Measurements from ENCODE around the gene PXK.
"Not testable (repeated sequence)": the region's sequence is repeated elsewhere in the genome, so short reads cannot be mapped to it uniquely, and the experiment has no call there.

PXK gene

DNA sequence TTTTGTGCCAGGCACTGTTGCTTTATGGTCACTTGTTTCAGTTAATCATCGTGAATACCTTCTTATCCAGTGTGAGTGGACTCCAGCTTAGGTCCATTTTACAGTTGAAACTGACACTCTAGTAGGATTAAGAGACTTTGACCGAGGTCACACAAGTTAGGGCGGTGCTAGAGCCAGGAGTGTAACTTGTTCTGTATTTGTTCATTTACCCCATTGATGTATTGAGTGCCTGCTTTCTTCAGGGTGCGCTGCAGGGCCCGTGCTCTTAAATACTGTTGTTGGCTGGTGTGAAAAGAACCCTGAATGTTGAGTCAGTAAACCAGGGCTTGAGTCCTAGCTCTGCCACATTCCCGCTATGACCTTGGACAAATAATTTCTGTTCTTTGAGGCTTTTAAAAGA, 85.5 kb downstream of the PXK start:
- DNase-seq: no peak
- TF ChIP-seq POLR2A (IDR thresholded peaks at IDR 0.05; ENCODE audit: low read length) (no peak), GATA1 (IDR thresholded peaks at IDR 0.05; ENCODE audit: low read depth, low read length) (no peak)

DNA sequence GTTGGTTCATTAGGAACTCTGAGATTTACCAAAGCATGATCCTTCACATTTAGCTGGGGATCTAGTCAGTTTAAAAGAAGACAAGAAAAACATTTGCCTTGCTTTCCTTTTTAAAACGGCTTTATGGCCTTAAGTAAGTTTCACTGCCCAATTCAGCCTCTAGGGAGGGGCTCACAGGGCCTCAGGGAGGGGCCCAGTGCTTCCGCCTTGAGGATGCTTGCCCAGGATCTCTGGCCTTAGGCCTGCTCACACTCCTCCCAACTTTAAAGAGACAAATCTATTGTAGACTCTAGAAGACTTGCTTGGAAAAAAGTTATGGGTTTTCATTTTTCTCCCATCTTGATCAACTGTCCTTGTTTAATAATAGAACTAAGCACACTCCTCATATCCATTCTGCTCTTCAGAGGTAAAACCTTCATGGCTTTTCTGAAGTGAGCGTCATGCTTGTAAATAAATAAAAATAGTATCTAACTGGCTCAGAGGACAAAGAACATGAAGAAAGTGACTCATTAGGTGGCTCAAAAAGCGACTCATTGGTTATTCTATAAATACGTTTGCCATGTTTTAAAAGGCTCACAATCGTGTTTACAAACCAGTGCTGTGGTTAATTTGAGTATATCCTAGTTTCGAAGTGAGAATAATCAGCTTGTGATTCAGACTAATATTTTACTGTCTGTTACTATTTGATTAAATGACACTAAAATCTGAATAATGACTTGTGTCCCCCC, 87.3 kb downstream of the PXK start:
- DNase-seq: no peak
- TF ChIP-seq GATA1 (IDR thresholded peaks at IDR 0.05; ENCODE audit: low read depth, low read length) (no peak), POLR2A (IDR thresholded peaks at IDR 0.05; ENCODE audit: low read length) (no peak)

DNA sequence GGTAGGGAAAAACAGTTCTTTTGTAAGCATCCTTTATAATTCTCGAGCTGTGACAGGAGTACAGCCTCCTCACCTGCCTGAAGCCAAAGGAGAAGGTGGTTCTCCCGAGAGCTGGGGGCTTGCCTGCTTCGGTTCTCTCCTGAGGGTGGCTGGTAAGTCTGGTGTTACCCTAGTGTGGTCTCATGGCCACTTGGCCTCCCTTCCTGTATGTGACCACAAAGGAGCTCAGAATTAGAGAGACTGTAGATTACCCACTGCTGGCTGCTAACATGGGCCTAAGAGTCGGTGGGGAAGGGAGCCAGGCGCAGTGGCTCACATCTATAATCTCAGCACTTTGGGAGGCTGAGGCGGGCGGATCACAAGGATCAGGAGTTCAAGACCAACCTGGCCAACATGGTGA, 88.3 kb downstream of the PXK start:
- TF ChIP-seq POLR2A (IDR thresholded peaks at IDR 0.05; ENCODE audit: low read length) (no peak), GATA1 (IDR thresholded peaks at IDR 0.05; ENCODE audit: low read depth, low read length) (no peak)
- no peak for DNase-seq

DNA sequence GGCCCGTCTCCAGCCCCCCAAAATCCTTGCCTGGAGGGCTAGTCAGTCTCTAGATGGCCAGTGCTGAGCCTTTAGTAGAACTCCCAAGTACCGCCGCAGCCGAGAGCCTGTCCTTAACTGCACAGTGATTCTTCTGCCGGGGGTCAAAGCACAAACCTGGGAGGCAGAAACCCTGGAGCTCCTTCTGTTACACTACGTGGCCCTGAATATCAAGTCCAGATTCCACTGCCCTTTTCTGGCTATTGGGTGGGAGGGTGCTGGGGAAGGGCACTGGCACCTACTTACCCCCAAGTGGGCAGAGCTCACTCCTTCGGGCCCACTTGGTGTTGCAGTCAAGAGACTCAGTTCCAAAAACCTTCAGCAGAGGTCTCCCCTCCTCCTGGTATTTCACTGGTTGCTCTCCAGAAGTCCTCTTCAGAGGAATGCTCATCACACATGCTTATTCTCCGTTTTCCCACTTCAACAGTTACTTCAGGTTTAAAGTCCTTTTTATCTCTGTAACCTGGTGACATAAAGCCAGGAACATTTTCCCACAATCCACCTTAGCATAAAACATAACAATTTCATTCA, 90.1 kb downstream of the PXK start:
- peak in 1 of 2 experiments; percentile 8 for DNase-seq
- TF ChIP-seq POLR2A (IDR thresholded peaks at IDR 0.05; ENCODE audit: low read length) (no peak), GATA1 (IDR thresholded peaks at IDR 0.05; ENCODE audit: low read depth, low read length) (no peak)

DNA sequence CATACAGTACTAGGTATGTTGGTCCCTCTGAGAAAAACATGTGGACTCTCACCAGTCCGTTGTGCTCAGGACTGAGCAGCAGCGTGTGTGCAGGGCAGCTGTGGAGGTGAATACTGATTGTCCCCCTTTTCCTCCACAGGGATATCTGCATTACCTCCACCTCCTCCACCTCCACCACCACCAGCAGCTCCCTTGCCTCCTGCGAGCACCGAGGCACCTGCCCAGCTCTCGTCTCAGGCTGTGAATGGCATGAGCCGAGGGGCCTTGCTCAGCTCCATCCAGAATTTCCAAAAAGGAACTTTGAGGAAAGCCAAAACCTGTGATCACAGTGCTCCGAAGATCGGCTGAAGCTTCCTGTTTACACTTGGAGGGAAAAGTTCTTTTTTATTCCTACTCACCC, 91.9 kb downstream of the PXK start:
- TF ChIP-seq GATA1 (IDR thresholded peaks at IDR 0.05; ENCODE audit: low read depth, low read length) (no peak), POLR2A (IDR thresholded peaks at IDR 0.05; ENCODE audit: low read length) (no peak)
- DNase-seq: no peak

DNA sequence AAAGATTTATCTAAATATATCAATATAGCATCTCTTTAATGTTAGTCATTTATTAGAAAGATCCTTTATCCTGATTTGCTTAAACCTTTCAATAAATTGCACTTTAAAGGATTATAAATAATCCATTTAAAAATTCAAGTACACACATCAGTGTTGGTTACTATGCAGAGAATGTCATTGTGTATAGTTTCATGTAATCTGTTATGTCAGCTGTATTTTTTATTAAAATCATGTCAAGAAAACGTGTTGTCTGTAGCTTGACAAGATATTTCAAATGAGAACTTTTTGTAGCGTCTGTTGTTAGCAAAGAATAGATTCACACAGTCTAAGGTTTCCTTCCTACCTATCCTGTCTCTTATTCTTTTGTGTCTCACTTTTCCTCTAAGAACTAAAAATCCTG, 93.1 kb downstream of the PXK start:
- no peak for DNase-seq
- TF ChIP-seq GATA1 (IDR thresholded peaks at IDR 0.05; ENCODE audit: low read depth, low read length): no peak
- no peak for TF ChIP-seq POLR2A (IDR thresholded peaks at IDR 0.05; ENCODE audit: low read length)

DNA sequence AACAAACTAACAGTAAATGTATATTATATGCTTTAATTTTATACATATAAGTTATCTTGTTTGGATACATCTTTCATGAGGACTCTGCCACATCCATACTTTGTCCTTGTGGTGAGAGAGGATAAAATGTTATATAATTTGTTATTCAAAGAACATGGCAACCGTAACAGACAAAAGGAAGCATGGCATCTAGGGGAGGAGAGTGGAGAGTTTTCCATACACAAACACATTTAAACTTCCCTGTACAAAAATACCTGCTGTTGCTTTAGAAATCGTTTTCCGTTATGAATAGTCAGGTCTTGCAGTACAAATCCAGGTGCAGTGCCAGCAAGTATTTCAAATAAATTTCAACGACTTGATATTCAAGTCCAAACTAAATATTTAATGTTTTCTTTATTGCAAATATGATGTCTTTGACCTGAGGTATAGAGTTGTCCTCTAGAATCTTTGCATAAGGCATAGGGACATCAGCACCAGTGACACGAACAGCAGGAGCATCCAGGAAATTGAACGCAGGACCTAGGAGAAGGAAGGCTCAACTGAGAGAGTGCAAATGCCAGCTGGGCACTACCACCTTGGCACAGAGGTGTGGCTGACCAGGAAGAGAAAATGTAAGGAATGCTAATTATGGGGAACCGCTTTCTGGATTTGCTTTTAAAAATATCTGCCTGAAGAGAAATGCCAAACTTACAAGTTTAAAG, 95.1 kb downstream of the PXK start:
- TF ChIP-seq GATA1 (IDR thresholded peaks at IDR 0.05; ENCODE audit: low read depth, low read length): no peak
- TF ChIP-seq POLR2A (IDR thresholded peaks at IDR 0.05; ENCODE audit: low read length): no peak
- DNase-seq: no peak

DNA sequence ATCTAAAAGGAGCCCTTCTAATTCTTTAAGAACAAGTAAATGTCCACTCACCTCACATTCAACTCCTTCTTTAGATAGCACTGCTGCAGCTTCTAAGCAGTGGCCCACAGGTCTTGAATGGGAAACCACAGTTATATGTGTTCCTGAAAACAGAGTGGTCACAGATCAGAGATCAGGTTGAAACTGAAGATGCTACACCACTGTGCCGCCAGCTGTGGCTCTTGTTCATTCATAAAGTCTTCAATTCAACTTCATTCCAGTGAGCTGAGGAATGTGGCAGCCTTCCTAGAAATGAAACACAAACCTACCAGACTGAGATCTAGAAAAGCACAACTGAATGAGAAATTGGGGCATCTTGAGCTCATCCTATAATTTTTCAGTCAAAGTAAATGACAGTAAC, 97.0 kb downstream of the PXK start:
- DNase-seq: no peak
- TF ChIP-seq POLR2A (IDR thresholded peaks at IDR 0.05; ENCODE audit: low read length) (no peak), GATA1 (IDR thresholded peaks at IDR 0.05; ENCODE audit: low read depth, low read length) (no peak)

DNA sequence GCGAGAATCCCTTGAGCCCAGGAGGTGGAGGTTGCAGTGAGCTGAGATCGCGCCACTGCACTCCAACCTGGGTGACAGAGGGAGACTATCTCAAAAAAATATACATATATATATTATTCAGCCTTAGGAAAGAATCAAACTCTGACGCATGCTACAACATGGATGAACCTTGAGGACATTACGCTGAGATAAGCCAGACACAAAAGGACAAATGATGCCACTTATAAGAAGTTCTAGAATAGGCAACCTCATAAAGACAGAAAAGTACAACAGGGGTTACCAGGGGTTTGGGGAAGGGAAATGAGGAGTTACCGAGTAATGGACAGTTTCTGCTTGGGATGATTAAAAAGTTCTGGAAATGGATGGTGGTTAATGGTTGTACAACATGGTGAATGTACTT, 100.2 kb downstream of the PXK start:
- TF ChIP-seq POLR2A (IDR thresholded peaks at IDR 0.05; ENCODE audit: low read length) (no peak), GATA1 (IDR thresholded peaks at IDR 0.05; ENCODE audit: low read depth, low read length) (no peak)
- no peak for DNase-seq

DNA sequence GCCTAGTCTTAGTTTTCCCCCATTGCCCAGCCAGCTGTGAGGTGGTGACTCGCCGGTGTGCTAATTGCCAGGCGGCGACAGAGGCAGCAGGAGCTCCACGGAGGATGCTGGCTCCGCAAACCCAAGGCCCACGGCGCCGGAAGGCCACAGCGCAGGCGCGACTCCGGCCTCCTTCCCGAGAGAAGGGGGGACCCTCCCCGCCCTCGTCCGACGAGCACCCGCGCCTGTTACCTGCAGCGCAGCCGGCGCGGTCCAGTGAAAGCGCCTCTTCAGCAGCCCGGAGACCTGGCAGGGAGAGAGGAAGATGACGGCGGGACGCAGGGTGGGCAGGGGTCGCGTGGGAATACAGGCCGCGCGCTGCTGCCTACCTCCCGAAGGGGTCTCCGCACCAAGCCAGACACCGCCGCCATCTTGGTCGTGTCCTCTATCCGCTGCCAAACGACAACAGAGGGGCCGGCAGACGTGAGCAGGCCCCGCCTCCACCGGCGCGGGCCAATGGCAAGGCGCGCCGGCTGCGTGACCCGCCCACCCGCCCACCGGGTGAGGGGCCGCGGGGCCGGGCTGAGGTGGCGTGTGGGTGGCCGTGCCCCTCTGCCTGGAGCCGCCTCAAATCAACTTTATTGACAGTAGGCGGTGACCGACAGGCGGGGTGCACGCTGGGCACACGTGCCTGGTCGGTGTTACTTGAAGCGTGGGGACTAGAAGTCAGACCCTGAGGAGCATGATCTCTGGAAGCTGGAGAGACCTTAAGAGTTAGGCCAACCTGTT, 100.9 kb downstream of the PXK start, which contains the start of gene PDHB:
TSS of gene PDHB (minus strand) at position 433 of the 768 bp plus-strand sequence. CDS start at position 410, 23 bp downstream.
- TF ChIP-seq POLR2A (IDR thresholded peaks at IDR 0.05; ENCODE audit: low read length) (peak; percentile 87), GATA1 (IDR thresholded peaks at IDR 0.05; ENCODE audit: low read depth, low read length) (no peak)

DNA sequence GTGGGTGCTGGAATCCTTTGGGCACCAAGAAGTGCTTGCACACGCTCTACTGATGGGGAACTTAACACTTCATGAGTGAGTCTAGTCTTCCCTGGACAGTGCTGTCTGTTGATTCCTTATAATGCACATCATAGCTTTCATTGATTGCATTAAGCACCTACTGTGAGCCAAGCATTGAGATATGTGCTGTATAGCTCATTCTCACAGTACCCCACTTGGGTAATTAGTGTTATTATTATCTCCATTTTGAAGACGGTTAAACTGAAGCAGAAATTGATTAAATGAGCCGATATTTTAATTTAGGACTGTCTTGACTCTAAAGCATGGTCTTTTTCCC, 101.4 kb downstream of the PXK start:
- no peak for DNase-seq
- no peak for TF ChIP-seq POLR2A (IDR thresholded peaks at IDR 0.05; ENCODE audit: low read length)
- TF ChIP-seq GATA1 (IDR thresholded peaks at IDR 0.05; ENCODE audit: low read depth, low read length): no peak

More for the DNA sequence above, 100.9 kb downstream of the PXK start, which contains the start of gene PDHB:
- peak; percentile 92 to 93 for DNase-seq

DNA sequence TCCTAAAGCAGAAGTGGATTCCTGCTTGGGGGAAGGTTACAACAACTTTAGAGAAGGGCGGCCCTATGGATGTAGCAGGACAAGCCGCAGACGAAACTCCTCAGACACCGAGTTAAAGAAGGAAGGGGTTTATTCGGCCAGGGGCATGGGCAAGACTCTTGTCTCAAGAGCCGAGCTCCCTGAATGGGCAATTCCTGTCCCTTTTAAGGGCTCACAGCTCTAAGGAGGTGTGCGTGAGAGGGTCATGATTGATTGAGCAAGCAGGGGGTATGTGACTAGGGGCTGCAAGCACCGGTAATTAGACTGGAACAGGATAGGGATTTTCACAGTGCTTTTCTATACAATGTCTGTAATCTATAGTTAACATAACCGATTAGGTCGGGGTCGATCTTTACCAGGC, 101.8 kb downstream of the PXK start:
- peak in 1 of 2 experiments; percentile 25 for DNase-seq
- no peak for TF ChIP-seq POLR2A (IDR thresholded peaks at IDR 0.05; ENCODE audit: low read length)

DNA sequence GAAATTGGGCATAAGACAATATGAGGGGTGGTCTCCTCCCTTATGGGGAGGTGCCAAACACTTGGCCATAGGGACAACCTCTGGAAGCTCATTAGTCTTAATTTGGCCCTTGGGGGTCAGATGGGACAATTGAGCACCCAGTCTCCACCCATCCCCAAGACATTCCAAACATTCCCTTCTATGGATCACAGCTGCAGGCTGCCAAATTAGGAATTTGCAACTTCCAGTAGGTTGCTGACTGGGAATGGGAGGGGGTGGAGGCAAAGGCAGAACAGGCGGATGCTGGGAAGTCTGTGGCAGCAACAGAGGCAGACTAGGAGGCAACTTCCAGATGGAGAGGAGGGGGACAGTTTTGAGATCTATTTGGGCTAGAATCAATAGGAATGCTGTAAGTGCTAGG, 102.3 kb downstream of the PXK start:
- no peak for DNase-seq
- TF ChIP-seq POLR2A (IDR thresholded peaks at IDR 0.05; ENCODE audit: low read length) (no peak), GATA1 (IDR thresholded peaks at IDR 0.05; ENCODE audit: low read depth, low read length) (no peak)

DNA sequence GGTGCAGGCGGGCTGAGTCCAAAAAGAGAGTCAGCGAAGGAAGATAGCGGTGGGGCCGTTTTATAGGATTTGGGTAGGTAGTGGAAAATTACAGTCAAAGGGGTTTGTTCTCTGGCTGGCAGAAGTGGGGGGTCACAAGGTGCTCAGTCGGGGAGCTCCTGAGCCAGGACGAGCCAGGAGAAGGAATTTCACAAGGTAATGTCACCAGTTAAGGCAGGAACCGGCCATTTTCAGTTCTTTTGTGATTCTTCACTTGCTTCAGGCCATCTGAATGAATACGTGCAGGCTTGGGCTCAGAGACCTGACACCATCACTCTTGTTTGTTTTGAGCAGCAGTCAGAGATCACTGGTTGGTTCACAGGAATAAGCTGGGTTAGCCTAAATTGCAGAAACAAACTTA, 104.6 kb downstream of the PXK start:
- DNase-seq: not testable (repeated sequence)

DNA sequence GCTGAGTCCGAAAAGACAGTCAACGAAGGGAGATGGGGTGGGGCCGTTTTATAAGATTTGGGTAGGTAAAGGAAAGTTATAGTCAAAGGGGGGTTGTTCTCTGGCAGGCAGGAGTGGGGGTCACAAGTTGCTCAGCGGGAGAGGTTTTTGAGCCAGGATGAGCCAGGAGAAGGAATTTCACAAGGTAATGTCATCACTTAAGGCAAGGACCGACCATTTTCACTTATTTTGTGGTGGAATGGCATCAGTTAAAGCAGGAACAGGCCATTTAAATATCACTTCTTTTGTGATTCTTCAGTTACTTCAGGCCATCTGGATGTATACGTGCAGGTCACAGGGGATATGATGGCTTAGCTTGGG, 108.3 kb downstream of the PXK start:
- not testable (repeated sequence) for DNase-seq

Measured in erythroblast (primary cell).